PC-3 (cell line): ENCODE measurements around the gene STIMATE. TPM values are rescaled to one million over a fixed set of nuclear protein-coding genes. Genes with fewer than 3 reads are reported as not detected.

Experiments used
- ATAC-seq: fragments of 200-7000 bp; cut with Tn5 transposase; 2 replicates; pipeline ENCODE4 v1.9.1; 2020; ENCODE audit warnings: mild to moderate bottlenecking, moderate library complexity
- BruUV-seq: library from RNA; stranded (reverse); fragments of 400-500 nt; replicated peaks from 2 replicates; lab custom pipeline; 2021; lab: Mats Ljungman, UMichigan
- CTCF ChIA-PET: fragments of 300-600 bp; sonication (Branson Sonifier 250); formaldehyde crosslinking; loops from one replicate; lab custom pipeline; 2022; ENCODE audit warnings: antibody characterized with exemption; lab: Charles Lee
- POLR2A ChIA-PET: fragments of 300-600 bp; sonication (Branson Sonifier 250); formaldehyde crosslinking; loops from one replicate; lab custom pipeline; 2022; ENCODE audit warnings: antibody characterized with exemption; ENCODE audit not compliant: unreplicated experiment; lab: Charles Lee
- DNase-seq: peaks from one replicate; pipeline ENCODE4 v3.0.0-alpha.2; 2015
- H2AFZ ChIP-seq: fragments of 300-600 bp; sonication (generic); 2 replicates; pipeline ENCODE4 v1.6.0; 2016; ENCODE audit warnings: antibody characterized with exemption, low read length
- H3F3A ChIP-seq: fragments of 300-600 bp; sonication (generic); one replicate; pipeline ENCODE4 v1.6.0; 2017; ENCODE audit warnings: antibody characterized with exemption, low read length, control low read depth, mild to moderate bottlenecking; ENCODE audit not compliant: unreplicated experiment
- H3K27ac ChIP-seq: fragments of 300-600 bp; sonication (generic); 2 replicates; pipeline ENCODE4 v1.5.1; 2016; ENCODE audit warnings: mild to moderate bottlenecking, low read length
- H3K27me3 ChIP-seq: fragments of 300-600 bp; sonication (generic); 2 replicates; pipeline ENCODE4 v1.6.1; 2016; ENCODE audit warnings: low read length, mixed read lengths
- H3K36me3 ChIP-seq: fragments of 300-600 bp; sonication (generic); 2 replicates; pipeline ENCODE4 v1.6.1; 2016; ENCODE audit warnings: low read depth, mixed run types, low read length, mixed read lengths
- H3K4me1 ChIP-seq: fragments of 300-600 bp; sonication (generic); 2 replicates; pipeline ENCODE4 v1.5.1; 2016; ENCODE audit warnings: low read length; ENCODE audit not compliant: insufficient read depth
- H3K4me2 ChIP-seq: fragments of 300-600 bp; sonication (generic); 2 replicates; pipeline ENCODE4 v1.6.0; 2016; ENCODE audit warnings: low read length
- H3K4me3 ChIP-seq: fragments of 300-600 bp; sonication (generic); 2 replicates; pipeline ENCODE4 v1.5.1; 2016; ENCODE audit warnings: mild to moderate bottlenecking, low read length, mixed read lengths
- H3K79me2 ChIP-seq: fragments of 300-600 bp; sonication (generic); 2 replicates; pipeline ENCODE4 v1.6.1; 2017; ENCODE audit warnings: low read length, mixed read lengths
- H3K9ac ChIP-seq: fragments of 300-600 bp; sonication (generic); 2 replicates; pipeline ENCODE4 v1.6.0; 2016; ENCODE audit warnings: mild to moderate bottlenecking, low read length
- H3K9me2 ChIP-seq: fragments of 300-600 bp; sonication (generic); replicated peaks from 2 replicates; pipeline ENCODE4 v1.6.1; 2016; ENCODE audit warnings: mixed run types, low read length, mixed read lengths
- H3K9me3 ChIP-seq: fragments of 300-600 bp; sonication (generic); 2 replicates; pipeline ENCODE4 v1.6.1; 2016; ENCODE audit warnings: low read length, mixed read lengths
- H4K20me1 ChIP-seq: fragments of 300-600 bp; sonication (generic); 2 replicates; pipeline ENCODE4 v1.6.1; 2016; ENCODE audit warnings: low read length, mixed read lengths
- CTCF ChIP-seq: fragments of 300-600 bp; sonication (generic); conservative IDR thresholded peaks from 2 replicates; pipeline ENCODE4 v1.5.1; 2017; ENCODE audit warnings: antibody characterized with exemption, low read depth, mild to moderate bottlenecking, low read length
- EZH2 ChIP-seq: fragments of 300-600 bp; sonication (generic); IDR thresholded peaks from one replicate; pipeline ENCODE4 v1.6.1; 2017; ENCODE audit warnings: antibody characterized with exemption, mild to moderate bottlenecking, low read length; ENCODE audit not compliant: unreplicated experiment
- EZH2phosphoT487 ChIP-seq: fragments of 300-600 bp; sonication (generic); IDR thresholded peaks from 2 replicates; pipeline ENCODE4 v1.6.1; 2018; ENCODE audit warnings: mild to moderate bottlenecking, antibody characterized with exemption, low read length, borderline replicate concordance
- intact Hi-C: fragments of 100-400 bp; cut with micrococcal nuclease; formaldehyde crosslinking; loops from 2 replicates; pipeline ENCODE4 v1.9.0; 2023
- total RNA-seq: library from RNA; depleted of rRNA; stranded (reverse); fragments of >200 nt; gene quantifications from 2 replicates; pipeline ENCODE4 v1.2.3, GENCODE V29; 2014

Gene STIMATE
- total RNA-seq, 1 experiment from 2014 or later, result 29.7 TPM

- H3K9me2 ChIP-seq, result no peaks in the 10 kb centered on the region
- no peaks in the 10 kb centered on the region for H3K9me3 ChIP-seq
- no peaks in the 10 kb centered on the region for H3F3A ChIP-seq
- no peaks in the 10 kb centered on the region for H4K20me1 ChIP-seq
- H3K9ac ChIP-seq, result no peak overlapping the region
- no peak overlapping the region for H3K4me3 ChIP-seq
- no peaks in the 10 kb centered on the region for H3K36me3 ChIP-seq
- ATAC-seq (peak; percentile 99), DNase-seq (peak; percentile 64)
- 0 out of 2 replicates have a peak overlapping the region, but pooled peaks have one; percentile 3 for H3K4me2 ChIP-seq
- ChIA-PET CTCF (interaction anchor here (1.0 kb wide), 1 partner anchor 31 kb away, joined by 3 read pairs; no protein-coding TSS in a partner anchor), POLR2A (interaction anchor here (0.7 kb wide), 1 partner anchor 425 kb away, joined by 5 read pairs; no protein-coding TSS in a partner anchor)
- intact Hi-C loops, result loop anchor here (1.0 to 5.0 kb wide), 3 partner anchors 84 to 193 kb away; no protein-coding TSS in a partner anchor
- H3K79me2 ChIP-seq, result no peaks in the 10 kb centered on the region
- H3K27me3 ChIP-seq, result no peaks in the 10 kb centered on the region
- BruUV-seq, result no TSS peak
- peak overlapping the region; percentile 40; the same call in 1 of the 2 replicates for H2AFZ ChIP-seq
- no peaks in the 10 kb centered on the region for H3K4me1 ChIP-seq
- TF ChIP-seq EZH2 (no peak), EZH2phosphoT487 (no peak), CTCF (peak; percentile 88)
- no peak overlapping the region for H3K27ac ChIP-seq
Measured at GRCh38 chr3:52934630-52935530, 37.5 kb upstream of the STIMATE start.

- H4K20me1 ChIP-seq, result no peaks in the 10 kb centered on the region
- no peak overlapping the region for H3K4me3 ChIP-seq
- no peak overlapping the region for H2AFZ ChIP-seq
- no peaks in the 10 kb centered on the region for H3K4me1 ChIP-seq
- TF ChIP-seq CTCF (peak; percentile 47), EZH2phosphoT487 (no peak), EZH2 (no peak)
- POLR2A ChIA-PET, result no interaction called here
- no peak overlapping the region for H3K9ac ChIP-seq
- H3F3A ChIP-seq, result no peaks in the 10 kb centered on the region
- CTCF ChIA-PET, result interaction anchor here (0.6 kb wide), 1 partner anchor 188 kb away, joined by 11 read pairs; no protein-coding TSS in a partner anchor
- H3K27ac ChIP-seq, result no peak overlapping the region
- H3K27me3 ChIP-seq, result no peaks in the 10 kb centered on the region
- H3K4me2 ChIP-seq, result no peak overlapping the region
- DNase-seq (peak; percentile 17), ATAC-seq (no peak)
- no TSS peak for BruUV-seq
- no peaks in the 10 kb centered on the region for H3K9me2 ChIP-seq
- no peaks in the 10 kb centered on the region for H3K36me3 ChIP-seq
- H3K9me3 ChIP-seq, result no peaks in the 10 kb centered on the region
- intact Hi-C loops, result loop anchor here (5.0 kb wide), 1 partner anchor 190 kb away; no protein-coding TSS in a partner anchor
- no peaks in the 10 kb centered on the region for H3K79me2 ChIP-seq
Measured at GRCh38 chr3:52931889-52932288, 34.5 kb upstream of the STIMATE start.
